ENCODE data around the gene APOBR.
"Not testable (repeated sequence)": the region's sequence is repeated elsewhere in the genome, so short reads cannot be mapped to it uniquely, and the experiment has no call there.

Gene APOBR, protein sequence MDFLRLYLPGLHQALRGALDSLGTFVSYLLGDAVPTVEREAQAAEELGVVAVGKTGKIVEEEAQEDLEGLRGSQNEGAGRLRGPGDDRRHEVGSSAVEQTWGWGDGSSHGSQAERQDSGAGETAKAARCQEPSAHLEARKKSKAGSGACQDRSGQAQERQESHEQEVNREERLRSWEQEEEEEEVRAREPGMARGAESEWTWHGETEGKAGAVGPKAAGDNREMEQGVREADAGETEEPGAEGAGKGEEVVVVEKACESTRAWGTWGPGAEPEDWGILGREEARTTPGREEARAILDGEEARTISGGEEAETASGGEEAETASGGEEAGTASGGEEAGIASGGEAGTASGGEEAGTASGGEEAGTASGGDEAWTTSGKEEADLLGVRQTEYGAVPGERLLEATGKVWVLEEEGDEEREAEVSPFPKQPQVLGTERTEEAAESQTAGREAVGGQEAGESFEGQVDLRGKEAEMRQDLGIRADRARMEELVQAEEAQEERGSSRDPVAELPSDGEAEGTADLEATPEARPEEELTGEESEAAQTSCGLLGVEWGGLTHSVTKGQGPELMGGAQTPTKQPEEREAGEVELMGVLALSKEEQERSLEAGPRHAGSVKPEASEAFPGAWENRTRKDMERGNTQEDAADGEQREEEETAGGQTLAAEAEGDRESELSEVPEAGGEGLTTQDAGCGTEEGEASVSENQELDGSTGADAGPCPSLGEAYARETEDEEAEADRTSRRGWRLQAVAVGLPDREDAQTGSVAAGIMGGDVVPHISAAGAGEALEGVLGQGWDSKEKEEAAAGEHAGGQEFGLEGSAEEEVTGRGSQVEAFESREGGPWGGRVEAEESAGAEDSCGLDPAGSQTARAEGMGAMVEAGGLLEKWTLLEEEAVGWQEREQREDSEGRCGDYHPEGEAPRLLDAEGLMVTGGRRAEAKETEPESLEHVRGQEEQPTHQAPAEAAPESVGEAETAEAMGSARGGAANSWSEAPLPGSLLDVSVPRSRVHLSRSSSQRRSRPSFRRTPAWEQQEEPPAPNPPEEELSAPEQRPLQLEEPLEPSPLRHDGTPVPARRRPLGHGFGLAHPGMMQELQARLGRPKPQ

DNA sequence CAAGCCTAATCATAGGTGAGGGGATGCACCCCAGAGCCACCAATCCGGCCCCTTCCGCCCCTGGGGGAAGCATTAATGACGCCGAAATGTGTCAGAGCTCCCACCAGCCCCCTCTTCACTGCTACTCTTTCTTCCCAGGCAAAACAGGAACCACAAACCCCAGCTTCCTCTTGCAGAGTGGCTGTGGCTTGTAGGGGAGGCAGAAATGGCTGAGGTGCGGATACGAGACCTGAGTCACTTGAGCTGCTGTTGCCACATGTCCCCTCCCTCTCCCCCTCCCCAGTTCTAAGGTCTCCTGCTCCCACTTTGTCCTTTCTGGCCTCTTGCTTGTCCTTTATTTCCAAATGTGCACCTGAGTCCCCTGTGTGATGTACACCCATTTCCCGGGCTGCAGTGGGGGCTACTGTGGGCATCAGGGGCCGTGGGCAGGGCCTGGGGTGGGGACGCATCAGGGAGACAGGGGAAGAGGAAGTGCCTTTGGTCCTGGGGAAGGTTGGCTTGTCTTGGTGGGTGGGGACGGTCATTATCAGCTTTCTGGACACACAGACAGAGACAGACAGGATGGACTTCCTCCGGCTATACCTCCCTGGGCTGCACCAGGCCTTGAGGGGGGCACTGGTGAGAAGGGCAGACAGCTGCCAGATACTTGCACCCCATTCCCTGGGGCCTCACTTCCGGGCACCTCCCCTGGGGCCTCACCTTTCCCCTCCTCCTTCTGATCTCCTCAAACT is at the start of gene APOBR:
TSS of gene APOBR (plus strand) at position 523 of the 731 bp plus-strand sequence. CDS start at position 562, 39 bp downstream.
- Histone ChIP-seq H3K4me1 (ENCODE audit: low read length) (peaks cover 14% of the 10 kb centered on the region), H3K4me3 (ENCODE audit: low read length) (peak within 1 kb of the TSS; percentile 27), H3K9me3 (replicated peaks; ENCODE audit: insufficient read depth, low read length) (no peaks in the 10 kb centered on the region), H3K36me3 (replicated peaks; ENCODE audit: insufficient read depth, low read length) (no peaks in the 10 kb centered on the region), H3K27me3 (replicated peaks; ENCODE audit: insufficient read depth, low read length) (no peaks in the 10 kb centered on the region), H2AFZ (ENCODE audit: low read length) (peak within 1 kb of the TSS; percentile 87), H3K9ac (ENCODE audit: low read length) (peak within 1 kb of the TSS; percentile 24), H3K9me2 (replicated peaks; ENCODE audit: insufficient read depth, low read length) (no peaks in the 10 kb centered on the region), H4K20me1 (ENCODE audit: insufficient read depth, low read length) (no peaks in the 10 kb centered on the region), H3F3A (ENCODE audit: insufficient read depth, low read length) (0 out of 2 replicates have a peak, but pooled peaks cover 3% of the 10 kb centered on the region), H3K27ac (ENCODE audit: low read length) (peak within 1 kb of the TSS; percentile 54; the same call in 1 of the 2 replicates), H3K79me2 (ENCODE audit: low read length) (peaks cover 7% of the 10 kb centered on the region), H3K4me2 (ENCODE audit: low read depth, low read length) (peak within 1 kb of the TSS; percentile 73)
- peak; percentile 51 for DNase-seq
- no peak for TF ChIP-seq EZH2 (optimal IDR thresholded peaks at IDR 0.05; ENCODE audit: low read depth, low read length)
- no peak for TF ChIP-seq CTCF (IDR thresholded peaks at IDR 0.05; ENCODE audit: low read length)
- no peak for TF ChIP-seq EZH2phosphoT487 (IDR thresholded peaks at IDR 0.05; ENCODE audit: low read length)

DNA sequence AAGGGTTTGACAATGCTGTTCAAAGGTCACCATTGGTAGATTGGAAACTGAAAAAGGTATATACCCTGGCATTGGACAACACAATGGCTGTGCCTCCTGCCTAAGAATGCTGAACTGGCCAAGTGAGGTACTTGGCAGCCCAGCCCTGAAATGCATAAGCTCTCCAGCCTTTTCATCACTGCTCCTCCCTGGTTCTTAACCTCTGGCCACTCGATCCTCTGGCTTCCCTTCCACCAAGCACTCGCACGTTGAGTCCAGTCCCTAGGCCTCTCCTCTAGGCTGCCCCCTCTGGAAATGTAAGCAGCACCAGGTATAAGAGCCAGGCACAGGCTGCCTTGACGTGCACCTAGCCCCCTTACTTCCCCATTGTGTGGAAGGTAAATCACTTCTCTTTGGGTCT is 48.1 kb upstream of the APOBR start:
- H3K4me2 ChIP-seq (ENCODE audit: low read depth, low read length); H3K4me1 ChIP-seq (ENCODE audit: low read length); H3K27me3 ChIP-seq (replicated peaks; ENCODE audit: insufficient read depth, low read length); H3K9me2 ChIP-seq (replicated peaks; ENCODE audit: insufficient read depth, low read length); H2AFZ ChIP-seq (ENCODE audit: low read length); H3K36me3 ChIP-seq (replicated peaks; ENCODE audit: insufficient read depth, low read length); H3F3A ChIP-seq (ENCODE audit: insufficient read depth, low read length); H3K9ac ChIP-seq (ENCODE audit: low read length); H3K27ac ChIP-seq (ENCODE audit: low read length); H3K9me3 ChIP-seq (replicated peaks; ENCODE audit: insufficient read depth, low read length); H3K79me2 ChIP-seq (ENCODE audit: low read length); H4K20me1 ChIP-seq (ENCODE audit: insufficient read depth, low read length); H3K4me3 ChIP-seq (ENCODE audit: low read length); DNase-seq: not testable (repeated sequence)

DNA sequence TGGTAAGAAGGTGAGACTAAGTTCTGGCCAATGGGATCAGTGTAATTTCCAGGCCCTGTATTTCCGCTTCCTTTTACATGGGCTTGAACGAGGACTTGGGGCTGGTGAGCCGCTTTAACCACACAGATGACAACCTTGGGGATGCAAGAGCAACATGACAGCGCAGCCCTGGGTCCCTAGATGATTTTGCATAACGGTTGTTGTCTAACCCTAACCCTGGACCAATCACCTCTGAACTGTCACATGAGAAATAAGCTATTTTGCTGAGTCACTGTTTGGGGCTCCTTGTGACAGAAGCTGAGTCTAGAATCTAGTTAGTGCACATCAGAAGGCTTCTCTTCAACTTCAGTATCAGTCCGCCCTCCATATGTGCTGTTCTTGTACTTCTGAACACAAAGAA is 47.4 kb upstream of the APOBR start:
- not testable (repeated sequence) for H3K27me3 ChIP-seq (replicated peaks; ENCODE audit: insufficient read depth, low read length); H3K4me1 ChIP-seq (ENCODE audit: low read length); H3K36me3 ChIP-seq (replicated peaks; ENCODE audit: insufficient read depth, low read length); H3K4me3 ChIP-seq (ENCODE audit: low read length); H4K20me1 ChIP-seq (ENCODE audit: insufficient read depth, low read length); H3K9ac ChIP-seq (ENCODE audit: low read length); H3K4me2 ChIP-seq (ENCODE audit: low read depth, low read length); H3F3A ChIP-seq (ENCODE audit: insufficient read depth, low read length); H2AFZ ChIP-seq (ENCODE audit: low read length); H3K9me2 ChIP-seq (replicated peaks; ENCODE audit: insufficient read depth, low read length); H3K79me2 ChIP-seq (ENCODE audit: low read length); DNase-seq; H3K27ac ChIP-seq (ENCODE audit: low read length); H3K9me3 ChIP-seq (replicated peaks; ENCODE audit: insufficient read depth, low read length)

- Histone ChIP-seq H3K4me2 (ENCODE audit: low read depth, low read length) (no peak overlapping the region), H2AFZ (ENCODE audit: low read length) (no peak overlapping the region), H3K36me3 (replicated peaks; ENCODE audit: insufficient read depth, low read length) (no peaks in the 10 kb centered on the region), H3K9me2 (replicated peaks; ENCODE audit: insufficient read depth, low read length) (no peaks in the 10 kb centered on the region), H3F3A (ENCODE audit: insufficient read depth, low read length) (no peaks in the 10 kb centered on the region), H3K79me2 (ENCODE audit: low read length) (no peaks in the 10 kb centered on the region), H3K4me1 (ENCODE audit: low read length) (no peaks in the 10 kb centered on the region), H4K20me1 (ENCODE audit: insufficient read depth, low read length) (no peaks in the 10 kb centered on the region), H3K9ac (ENCODE audit: low read length) (no peak overlapping the region), H3K27me3 (replicated peaks; ENCODE audit: insufficient read depth, low read length) (no peaks in the 10 kb centered on the region), H3K27ac (ENCODE audit: low read length) (no peak overlapping the region), H3K9me3 (replicated peaks; ENCODE audit: insufficient read depth, low read length) (no peaks in the 10 kb centered on the region), H3K4me3 (ENCODE audit: low read length) (no peak overlapping the region)
- TF ChIP-seq CTCF (IDR thresholded peaks at IDR 0.05; ENCODE audit: low read length), result no peak
- TF ChIP-seq EZH2 (optimal IDR thresholded peaks at IDR 0.05; ENCODE audit: low read depth, low read length), result no peak
- no peak for TF ChIP-seq EZH2phosphoT487 (IDR thresholded peaks at IDR 0.05; ENCODE audit: low read length)
- no peak for DNase-seq
These were observed 20.7 kb upstream of the APOBR start for GRCh38 chr16:28473714-28474265.
